ENCODE data around the gene MAP3K20. TPM values are rescaled to one million over a fixed set of nuclear protein-coding genes. Genes with fewer than 3 reads are reported as not detected.

The MAP3K20 gene
- total and polyA plus RNA-seq, 2 experiments from 2014 or later, result 7.6 to 9.6 TPM

- no peaks in the 10 kb centered on the region for H3K27me3 ChIP-seq (ENCODE audit: insufficient read depth)
- H2AFZ ChIP-seq, result no peak overlapping the region
- H3K79me2 ChIP-seq (replicated peaks; ENCODE audit: insufficient read depth), result no peaks in the 10 kb centered on the region
- no peak overlapping the region for H3K4me2 ChIP-seq
- H3K27me3 Mint-ChIP-seq (ENCODE audit: insufficient read depth, low read depth, poor library complexity), result peaks cover 4% of the 10 kb centered on the region
- H3K9me3 Mint-ChIP-seq, result no peaks in the 10 kb centered on the region
- no peaks in the 10 kb centered on the region for H4K20me1 ChIP-seq (replicated peaks; ENCODE audit: insufficient read depth)
- H3K4me3 Mint-ChIP-seq, result no peak overlapping the region
- H3F3A ChIP-seq (replicated peaks; ENCODE audit: low read depth), result no peaks in the 10 kb centered on the region
- no peak overlapping the region for H3K4me3 ChIP-seq
- no peaks in the 10 kb centered on the region for H3K36me3 ChIP-seq (ENCODE audit: insufficient read depth)
- ATAC-seq, result no peak
- no peak for DNase-seq (ENCODE audit: low spot score)
- TF ChIP-seq STAT1 (IDR thresholded peaks at IDR 0.05; ENCODE audit: unreplicated experiment) (no peak), CREB1 (CRISPR knock-in tag; IDR thresholded peaks at IDR 0.05; ENCODE audit: low read depth) (no peak), ZNF462 (CRISPR knock-in tag; IDR thresholded peaks at IDR 0.05) (no peak), ZNF331 (CRISPR knock-in tag; IDR thresholded peaks at IDR 0.05; ENCODE audit: low read depth) (no peak), ETS1 (IDR thresholded peaks at IDR 0.05) (no peak), JUNB (IDR thresholded peaks at IDR 0.05; ENCODE audit: unreplicated experiment) (no peak), POLR2AphosphoS5 (IDR thresholded peaks at IDR 0.05; ENCODE audit: low read depth) (no peak), ZNF114 (CRISPR knock-in tag; IDR thresholded peaks at IDR 0.05) (no peak), CTCF (conservative IDR thresholded peaks at IDR 0.05; ENCODE audit: low read depth in 2 of 2) (no peak), EZH2phosphoT487 (IDR thresholded peaks at IDR 0.05; ENCODE audit: unreplicated experiment) (no peak)
- TF ChIP-seq, protein P1, sequence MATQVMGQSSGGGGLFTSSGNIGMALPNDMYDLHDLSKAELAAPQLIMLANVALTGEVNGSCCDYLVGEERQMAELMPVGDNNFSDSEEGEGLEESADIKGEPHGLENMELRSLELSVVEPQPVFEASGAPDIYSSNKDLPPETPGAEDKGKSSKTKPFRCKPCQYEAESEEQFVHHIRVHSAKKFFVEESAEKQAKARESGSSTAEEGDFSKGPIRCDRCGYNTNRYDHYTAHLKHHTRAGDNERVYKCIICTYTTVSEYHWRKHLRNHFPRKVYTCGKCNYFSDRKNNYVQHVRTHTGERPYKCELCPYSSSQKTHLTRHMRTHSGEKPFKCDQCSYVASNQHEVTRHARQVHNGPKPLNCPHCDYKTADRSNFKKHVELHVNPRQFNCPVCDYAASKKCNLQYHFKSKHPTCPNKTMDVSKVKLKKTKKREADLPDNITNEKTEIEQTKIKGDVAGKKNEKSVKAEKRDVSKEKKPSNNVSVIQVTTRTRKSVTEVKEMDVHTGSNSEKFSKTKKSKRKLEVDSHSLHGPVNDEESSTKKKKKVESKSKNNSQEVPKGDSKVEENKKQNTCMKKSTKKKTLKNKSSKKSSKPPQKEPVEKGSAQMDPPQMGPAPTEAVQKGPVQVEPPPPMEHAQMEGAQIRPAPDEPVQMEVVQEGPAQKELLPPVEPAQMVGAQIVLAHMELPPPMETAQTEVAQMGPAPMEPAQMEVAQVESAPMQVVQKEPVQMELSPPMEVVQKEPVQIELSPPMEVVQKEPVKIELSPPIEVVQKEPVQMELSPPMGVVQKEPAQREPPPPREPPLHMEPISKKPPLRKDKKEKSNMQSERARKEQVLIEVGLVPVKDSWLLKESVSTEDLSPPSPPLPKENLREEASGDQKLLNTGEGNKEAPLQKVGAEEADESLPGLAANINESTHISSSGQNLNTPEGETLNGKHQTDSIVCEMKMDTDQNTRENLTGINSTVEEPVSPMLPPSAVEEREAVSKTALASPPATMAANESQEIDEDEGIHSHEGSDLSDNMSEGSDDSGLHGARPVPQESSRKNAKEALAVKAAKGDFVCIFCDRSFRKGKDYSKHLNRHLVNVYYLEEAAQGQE (IDR thresholded peaks at IDR 0.05; ENCODE audit: unreplicated experiment), result no peak
- H3K27ac ChIP-seq (ENCODE audit: low read depth), result no peak overlapping the region
- no peaks in the 10 kb centered on the region for H3K9me2 ChIP-seq (ENCODE audit: insufficient read depth)
- H3K27ac Mint-ChIP-seq, result no peak overlapping the region
- H3K4me1 ChIP-seq (ENCODE audit: insufficient read depth), result no peaks in the 10 kb centered on the region
- H3K36me3 Mint-ChIP-seq (ENCODE audit: low read depth), result peaks cover 2% of the 10 kb centered on the region; the same call in 1 of the 3 replicates
- H3K4me1 Mint-ChIP-seq, result peaks cover 7% of the 10 kb centered on the region; the same call in 2 of the 3 replicates
Observed at GRCh38 chr2:173226899-173227698, 151.5 kb downstream of the MAP3K20 start.
